Skin of body (tissue), 3 donors: ENCODE measurements around the gene OVCA2. TPM values are rescaled to one million over a fixed set of nuclear protein-coding genes. Genes with fewer than 3 reads are reported as not detected.

Source experiments
- DNase-seq: peaks from one replicate; lab custom pipeline; 2025; lab: John Stamatoyannopoulos, UW
- small RNA-seq: library from RNA; depleted of rRNA; stranded (forward); fragments of <200 nt; gene quantifications from one replicate; pipeline ENCODE3, GENCODE V24; 2014; ENCODE audit warnings: low replicate concordance
- total RNA-seq: library from RNA; depleted of rRNA; stranded (reverse); fragments of >200 nt; gene quantifications from one replicate; pipeline ENCODE4 v1.2.3, GENCODE V29; 2014

The OVCA2 gene
- total RNA-seq, 1 donor from 2014 or later, result 12.6 TPM

- peak; percentile 71 for DNase-seq
These were observed 42.4 kb downstream of the OVCA2 start for GRCh38 chr17:2084036-2084765.

- peak; percentile 95 for DNase-seq
These were observed 43.2 kb downstream of the OVCA2 start for GRCh38 chr17:2084766-2085647.

GRCh38 chr17:2085648-2085949, 43.8 kb downstream of the OVCA2 start:
- DNase-seq, result peak; percentile 82

- no peak for DNase-seq
These were observed 44.5 kb downstream of the OVCA2 start for GRCh38 chr17:2086306-2086705.

GRCh38 chr17:2087597-2088211, 45.9 kb downstream of the OVCA2 start:
- peak; percentile 46 for DNase-seq

GRCh38 chr17:2089021-2089422, 47.2 kb downstream of the OVCA2 start:
- peak; percentile 88 for DNase-seq

- DNase-seq, result no peak
These were observed 48.4 kb downstream of the OVCA2 start for GRCh38 chr17:2090210-2090641.

GRCh38 chr17:2090804-2091534, 49.1 kb downstream of the OVCA2 start:
- peak; percentile 89 for DNase-seq

GRCh38 chr17:2092253-2092652, 50.4 kb downstream of the OVCA2 start:
- DNase-seq, result no peak

Small RNA genes within 50 kb of the gene (small RNA-seq; reads per million reads assigned to genes)
- gene AC090617.9, result not detected
- gene MIR132, result 3.6 reads per million, percentile 89 among the genes with 10 or more reads in this experiment
- gene MIR212, result 1.2 reads per million, percentile 81 among the genes with 10 or more reads in this experiment
- not detected for gene OVCA2

Other genes with a start within 250 kb of the OVCA2 start
- gene SMYD4, start 212.1 kb upstream of the OVCA2 start, total RNA-seq, result 11.9 TPM
- 37.4 TPM for gene RPA1, start 212.0 kb upstream of the OVCA2 start, total RNA-seq
- gene RTN4RL1, start 16.7 kb upstream of the OVCA2 start, total RNA-seq, result 3.0 TPM
- gene DPH1, start 11.9 kb upstream of the OVCA2 start, total RNA-seq, result 24.0 TPM
- gene HIC1, start 13.1 kb downstream of the OVCA2 start, total RNA-seq, result 13.5 TPM